Measurements from ENCODE around the gene TSPO2. TPM values are rescaled to one million over a fixed set of nuclear protein-coding genes. Genes with fewer than 3 reads are reported as not detected.
A peak's percentile ranks its signal among the peaks of the same experiment; 100 is the strongest.

The TSPO2 gene
- total RNA-seq, 1 experiment from 2014 or later = not detected

GRCh38 chr6:41040940-41041536, 1.2 kb upstream of the TSPO2 start:
- ChIA-PET POLR2A (ENCODE audit: unreplicated experiment) (interaction anchor here (0.6 kb wide), 1 partner anchor 279 kb away, joined by 9 read pairs; no protein-coding TSS in a partner anchor), CTCF (interaction anchor here (1.2 kb wide), 1 partner anchor 109 kb away, joined by 3 read pairs; no protein-coding TSS in a partner anchor)
- Histone ChIP-seq H3K79me2 (ENCODE audit: low read length) (no peaks in the 10 kb centered on the region), H2AFZ (ENCODE audit: low read length) (no peak overlapping the region), H3K9me3 (ENCODE audit: low read length) (no peaks in the 10 kb centered on the region), H3K36me3 (ENCODE audit: low read depth, low read length) (no peaks in the 10 kb centered on the region), H3F3A (ENCODE audit: low read length, unreplicated experiment) (no peaks in the 10 kb centered on the region), H3K27me3 (ENCODE audit: low read length) (no peaks in the 10 kb centered on the region), H4K20me1 (ENCODE audit: low read length) (no peaks in the 10 kb centered on the region), H3K9me2 (replicated peaks; ENCODE audit: low read length) (no peaks in the 10 kb centered on the region), H3K4me1 (ENCODE audit: insufficient read depth, low read length) (peaks cover 22% of the 10 kb centered on the region), H3K27ac (ENCODE audit: low read length) (no peak overlapping the region), H3K4me2 (ENCODE audit: low read length) (peak overlapping the region; percentile 54), H3K9ac (ENCODE audit: low read length) (no peak overlapping the region), H3K4me3 (ENCODE audit: low read length) (no peak overlapping the region)
- TF ChIP-seq CTCF (conservative IDR thresholded peaks at IDR 0.05; ENCODE audit: low read depth, low read length) (no peak), EZH2 (IDR thresholded peaks at IDR 0.05; ENCODE audit: low read length, unreplicated experiment) (no peak)
- no peak for ATAC-seq
- intact Hi-C loops (cut with micrococcal nuclease) = no loop called here
- no TSS peak for BruUV-seq (replicated peaks)
- DNase-seq = no peak

GRCh38 chr6:41043151-41043550, 884 bp downstream of the TSPO2 start:
- Histone ChIP-seq H3K9me3 (ENCODE audit: low read length) (no peaks in the 10 kb centered on the region), H4K20me1 (ENCODE audit: low read length) (no peaks in the 10 kb centered on the region), H3K4me2 (ENCODE audit: low read length) (no peak overlapping the region), H3K27ac (ENCODE audit: low read length) (no peak overlapping the region), H3K9me2 (replicated peaks; ENCODE audit: low read length) (no peaks in the 10 kb centered on the region), H3K4me3 (ENCODE audit: low read length) (no peak overlapping the region), H3K9ac (ENCODE audit: low read length) (no peak overlapping the region), H3F3A (ENCODE audit: low read length, unreplicated experiment) (no peaks in the 10 kb centered on the region), H3K36me3 (ENCODE audit: low read depth, low read length) (no peaks in the 10 kb centered on the region), H3K79me2 (ENCODE audit: low read length) (no peaks in the 10 kb centered on the region), H2AFZ (ENCODE audit: low read length) (no peak overlapping the region), H3K4me1 (ENCODE audit: insufficient read depth, low read length) (peaks cover 16% of the 10 kb centered on the region), H3K27me3 (ENCODE audit: low read length) (no peaks in the 10 kb centered on the region)
- CTCF ChIA-PET = no interaction called here
- POLR2A ChIA-PET (ENCODE audit: unreplicated experiment) = no interaction called here
- ATAC-seq (no peak), DNase-seq (no peak)
- BruUV-seq (replicated peaks) = no TSS peak
- intact Hi-C loops (cut with micrococcal nuclease) = no loop called here
- TF ChIP-seq CTCF (conservative IDR thresholded peaks at IDR 0.05; ENCODE audit: low read depth, low read length) = no peak
- TF ChIP-seq EZH2 (IDR thresholded peaks at IDR 0.05; ENCODE audit: low read length, unreplicated experiment) = no peak
- no peak for TF ChIP-seq EZH2phosphoT487 (IDR thresholded peaks at IDR 0.05; ENCODE audit: borderline replicate concordance, low read length)

- POLR2A ChIA-PET (ENCODE audit: unreplicated experiment) = interaction anchor here (0.5 kb wide), 1 partner anchor 48 kb away, joined by 4 read pairs; no protein-coding TSS in a partner anchor
Observed at GRCh38 chr6:41045664-41046063, 3.4 kb downstream of the TSPO2 start.

More at GRCh38 chr6:41045664-41046063, 3.4 kb downstream of the TSPO2 start:
- DNase-seq (no peak), ATAC-seq (no peak)
- Histone ChIP-seq H3K9ac (ENCODE audit: low read length) (no peak overlapping the region), H3K4me2 (ENCODE audit: low read length) (no peak overlapping the region), H3K4me3 (ENCODE audit: low read length) (no peak overlapping the region), H3K27me3 (ENCODE audit: low read length) (no peaks in the 10 kb centered on the region), H3K36me3 (ENCODE audit: low read depth, low read length) (no peaks in the 10 kb centered on the region), H3K9me2 (replicated peaks; ENCODE audit: low read length) (no peaks in the 10 kb centered on the region), H3K27ac (ENCODE audit: low read length) (no peak overlapping the region), H2AFZ (ENCODE audit: low read length) (no peak overlapping the region), H3K79me2 (ENCODE audit: low read length) (no peaks in the 10 kb centered on the region), H3K9me3 (ENCODE audit: low read length) (no peaks in the 10 kb centered on the region), H4K20me1 (ENCODE audit: low read length) (no peaks in the 10 kb centered on the region), H3K4me1 (ENCODE audit: insufficient read depth, low read length) (peaks cover 6% of the 10 kb centered on the region), H3F3A (ENCODE audit: low read length, unreplicated experiment) (no peaks in the 10 kb centered on the region)
- TF ChIP-seq EZH2 (IDR thresholded peaks at IDR 0.05; ENCODE audit: low read length, unreplicated experiment) = no peak
- TF ChIP-seq EZH2phosphoT487 (IDR thresholded peaks at IDR 0.05; ENCODE audit: borderline replicate concordance, low read length) = no peak
- no peak for TF ChIP-seq CTCF (conservative IDR thresholded peaks at IDR 0.05; ENCODE audit: low read depth, low read length)
- intact Hi-C loops (cut with micrococcal nuclease) = no loop called here
- BruUV-seq (replicated peaks) = no TSS peak
- CTCF ChIA-PET = no interaction called here

All from PC-3 (cell line).